ENCODE results near the gene MVD. TPM values are rescaled to one million over a fixed set of nuclear protein-coding genes. Genes with fewer than 3 reads are reported as not detected.

Gene MVD
- total RNA-seq, 1 donor from 2014 or later: 95.7 TPM

GRCh38 chr16:88701581-88702370 lies 38.9 kb upstream of the MVD start:
- Mint-ChIP-seq H3K27me3 (no peaks in the 10 kb centered on the region), H3K4me3 (peak overlapping the region; percentile 81), H3K9me3 (no peaks in the 10 kb centered on the region), H3K4me1 (peaks cover 50% of the 10 kb centered on the region), H3K27ac (peak overlapping the region; percentile 95), H3K36me3 (ENCODE audit: low read depth) (peaks cover 25% of the 10 kb centered on the region)
- intact Hi-C loops (cut with micrococcal nuclease): loop anchor here (2.0 to 5.0 kb wide), 4 partner anchors 39 to 249 kb away; partner anchors contain the start of genes CYBA, IL17C, MVD and ZFPM1
- peak; percentile 74 for DNase-seq

GRCh38 chr16:88700636-88701482 lies 38.0 kb upstream of the MVD start:
- Mint-ChIP-seq H3K36me3 (ENCODE audit: low read depth) (peaks cover 25% of the 10 kb centered on the region), H3K27ac (peak overlapping the region; percentile 95), H3K9me3 (no peaks in the 10 kb centered on the region), H3K4me3 (peak overlapping the region; percentile 81), H3K27me3 (no peaks in the 10 kb centered on the region), H3K4me1 (peaks cover 50% of the 10 kb centered on the region)
- intact Hi-C loops (cut with micrococcal nuclease): loop anchor here (2.0 to 5.0 kb wide), 4 partner anchors 38 to 248 kb away; partner anchors contain the start of genes CYBA, IL17C, MVD and ZFPM1
- peak; percentile 98 for DNase-seq

GRCh38 chr16:88700322-88700635 lies 37.4 kb upstream of the MVD start:
- intact Hi-C loops (cut with micrococcal nuclease): loop anchor here (2.0 to 5.0 kb wide), 4 partner anchors 37 to 247 kb away; partner anchors contain the start of genes CYBA, IL17C, MVD and ZFPM1
- Mint-ChIP-seq H3K36me3 (ENCODE audit: low read depth) (peaks cover 22% of the 10 kb centered on the region), H3K4me1 (peaks cover 47% of the 10 kb centered on the region)

GRCh38 chr16:88699180-88699579 lies 36.3 kb upstream of the MVD start:
- no peaks in the 10 kb centered on the region for H3K27me3 Mint-ChIP-seq
- intact Hi-C loops (cut with micrococcal nuclease): no loop called here
- no peaks in the 10 kb centered on the region for H3K9me3 Mint-ChIP-seq
- H3K27ac Mint-ChIP-seq: peak overlapping the region; percentile 95
- peaks cover 22% of the 10 kb centered on the region for H3K36me3 Mint-ChIP-seq (ENCODE audit: low read depth)
- peaks cover 42% of the 10 kb centered on the region for H3K4me1 Mint-ChIP-seq
- H3K4me3 Mint-ChIP-seq: peak overlapping the region; percentile 81
- no peak for DNase-seq

More at GRCh38 chr16:88700322-88700635, 37.4 kb upstream of the MVD start:
- H3K27me3 Mint-ChIP-seq: no peaks in the 10 kb centered on the region
- H3K27ac Mint-ChIP-seq: peak overlapping the region; percentile 95
- no peak for DNase-seq
- H3K9me3 Mint-ChIP-seq: no peaks in the 10 kb centered on the region
- H3K4me3 Mint-ChIP-seq: peak overlapping the region; percentile 81

GRCh38 chr16:88698646-88699045 lies 35.8 kb upstream of the MVD start:
- no peak for DNase-seq
- H3K4me1 Mint-ChIP-seq: peaks cover 37% of the 10 kb centered on the region
- intact Hi-C loops (cut with micrococcal nuclease): no loop called here
- H3K36me3 Mint-ChIP-seq (ENCODE audit: low read depth): peaks cover 22% of the 10 kb centered on the region
- no peaks in the 10 kb centered on the region for H3K9me3 Mint-ChIP-seq
- no peak overlapping the region for H3K4me3 Mint-ChIP-seq
- H3K27ac Mint-ChIP-seq: no peak overlapping the region
- H3K27me3 Mint-ChIP-seq: no peaks in the 10 kb centered on the region

- H3K4me3 Mint-ChIP-seq: no peak overlapping the region
- intact Hi-C loops (cut with micrococcal nuclease): no loop called here
- no peak for DNase-seq
- H3K27ac Mint-ChIP-seq: no peak overlapping the region
- H3K27me3 Mint-ChIP-seq: no peaks in the 10 kb centered on the region
- no peaks in the 10 kb centered on the region for H3K9me3 Mint-ChIP-seq
- peaks cover 35% of the 10 kb centered on the region for H3K4me1 Mint-ChIP-seq
- H3K36me3 Mint-ChIP-seq (ENCODE audit: low read depth): peaks cover 20% of the 10 kb centered on the region
Observed at GRCh38 chr16:88697831-88698615, 35.1 kb upstream of the MVD start.

- no peaks in the 10 kb centered on the region for H3K9me3 Mint-ChIP-seq
- peaks cover 34% of the 10 kb centered on the region for H3K4me1 Mint-ChIP-seq
- H3K36me3 Mint-ChIP-seq (ENCODE audit: low read depth): peaks cover 16% of the 10 kb centered on the region
- no peak overlapping the region for H3K4me3 Mint-ChIP-seq
- H3K27ac Mint-ChIP-seq: no peak overlapping the region
- no peak for DNase-seq
- intact Hi-C loops (cut with micrococcal nuclease): no loop called here
- no peaks in the 10 kb centered on the region for H3K27me3 Mint-ChIP-seq
Observed at GRCh38 chr16:88697116-88697830, 34.4 kb upstream of the MVD start.

- Mint-ChIP-seq H3K27ac (no peak overlapping the region), H3K4me1 (peaks cover 37% of the 10 kb centered on the region), H3K4me3 (no peak overlapping the region), H3K9me3 (no peaks in the 10 kb centered on the region), H3K27me3 (no peaks in the 10 kb centered on the region), H3K36me3 (ENCODE audit: low read depth) (peaks cover 16% of the 10 kb centered on the region)
- no peak for DNase-seq
- intact Hi-C loops (cut with micrococcal nuclease): no loop called here
Observed at GRCh38 chr16:88696441-88696840, 33.5 kb upstream of the MVD start.

GRCh38 chr16:88695753-88696152 lies 32.9 kb upstream of the MVD start:
- Mint-ChIP-seq H3K9me3 (no peaks in the 10 kb centered on the region), H3K4me3 (no peak overlapping the region), H3K36me3 (ENCODE audit: low read depth) (peaks cover 13% of the 10 kb centered on the region), H3K27me3 (no peaks in the 10 kb centered on the region), H3K4me1 (peaks cover 40% of the 10 kb centered on the region), H3K27ac (no peak overlapping the region)
- no peak for DNase-seq
- intact Hi-C loops (cut with micrococcal nuclease): no loop called here

- peaks cover 42% of the 10 kb centered on the region for H3K4me1 Mint-ChIP-seq
- intact Hi-C loops (cut with micrococcal nuclease): no loop called here
- no peaks in the 10 kb centered on the region for H3K9me3 Mint-ChIP-seq
- peaks cover 12% of the 10 kb centered on the region for H3K36me3 Mint-ChIP-seq (ENCODE audit: low read depth)
- no peaks in the 10 kb centered on the region for H3K27me3 Mint-ChIP-seq
- no peak overlapping the region for H3K27ac Mint-ChIP-seq
- no peak overlapping the region for H3K4me3 Mint-ChIP-seq
- no peak for DNase-seq
Observed at GRCh38 chr16:88695218-88695617, 32.3 kb upstream of the MVD start.

GRCh38 chr16:88694221-88695087 lies 31.6 kb upstream of the MVD start:
- Mint-ChIP-seq H3K27me3 (no peaks in the 10 kb centered on the region), H3K36me3 (ENCODE audit: low read depth) (peaks cover 8% of the 10 kb centered on the region), H3K9me3 (no peaks in the 10 kb centered on the region), H3K4me1 (peaks cover 36% of the 10 kb centered on the region), H3K27ac (peak overlapping the region; percentile 4), H3K4me3 (no peak overlapping the region)
- intact Hi-C loops (cut with micrococcal nuclease): no loop called here
- DNase-seq: no peak

- Mint-ChIP-seq H3K4me3 (no peak overlapping the region), H3K27ac (no peak overlapping the region)
- intact Hi-C loops (cut with micrococcal nuclease): no loop called here
Observed at GRCh38 chr16:88693420-88694177, 30.7 kb upstream of the MVD start.

More at GRCh38 chr16:88693420-88694177, 30.7 kb upstream of the MVD start:
- Mint-ChIP-seq H3K36me3 (ENCODE audit: low read depth) (peaks cover 8% of the 10 kb centered on the region), H3K27me3 (no peaks in the 10 kb centered on the region), H3K4me1 (peaks cover 39% of the 10 kb centered on the region), H3K9me3 (no peaks in the 10 kb centered on the region)
- DNase-seq: no peak
